Measurements from ENCODE around the gene XDH. TPM values are rescaled to one million over a fixed set of nuclear protein-coding genes. Genes with fewer than 3 reads are reported as not detected.

XDH gene
- total RNA-seq, 2 donors from 2014 or later, result not detected

DNA sequence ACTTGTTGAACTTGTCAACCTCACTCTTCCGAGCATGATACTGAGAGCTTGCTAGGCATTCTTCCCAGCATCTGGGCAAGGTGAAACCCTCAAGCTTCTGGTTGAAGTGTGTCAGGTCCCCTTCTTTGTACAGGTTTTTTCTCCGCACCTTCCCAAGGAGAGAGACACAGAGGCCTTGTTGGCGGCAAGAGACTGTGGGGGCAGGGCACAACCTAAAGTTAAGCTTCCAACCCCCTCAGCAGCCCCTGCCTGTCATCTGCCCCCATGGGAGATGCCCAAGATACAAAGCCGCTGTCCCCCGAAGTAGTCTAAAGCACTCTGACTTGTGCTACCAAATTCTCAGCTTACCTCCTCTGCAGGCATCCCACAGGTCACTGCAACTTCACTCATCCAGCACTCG lies 64.9 kb downstream of the XDH start:
- Histone ChIP-seq H3K27ac (no peak overlapping the region), H3K4me1 (no peaks in the 10 kb centered on the region), H3K9me3 (peaks cover 0 to 4% of the 10 kb centered on the region in 2 donors), H3K27me3 (no peaks in the 10 kb centered on the region), H3K36me3 (no peaks in the 10 kb centered on the region), H3K4me3 (no peak overlapping the region)
- peak; percentile 54 for DNase-seq (ENCODE audit: low spot score)
- TF ChIP-seq, protein P1, sequence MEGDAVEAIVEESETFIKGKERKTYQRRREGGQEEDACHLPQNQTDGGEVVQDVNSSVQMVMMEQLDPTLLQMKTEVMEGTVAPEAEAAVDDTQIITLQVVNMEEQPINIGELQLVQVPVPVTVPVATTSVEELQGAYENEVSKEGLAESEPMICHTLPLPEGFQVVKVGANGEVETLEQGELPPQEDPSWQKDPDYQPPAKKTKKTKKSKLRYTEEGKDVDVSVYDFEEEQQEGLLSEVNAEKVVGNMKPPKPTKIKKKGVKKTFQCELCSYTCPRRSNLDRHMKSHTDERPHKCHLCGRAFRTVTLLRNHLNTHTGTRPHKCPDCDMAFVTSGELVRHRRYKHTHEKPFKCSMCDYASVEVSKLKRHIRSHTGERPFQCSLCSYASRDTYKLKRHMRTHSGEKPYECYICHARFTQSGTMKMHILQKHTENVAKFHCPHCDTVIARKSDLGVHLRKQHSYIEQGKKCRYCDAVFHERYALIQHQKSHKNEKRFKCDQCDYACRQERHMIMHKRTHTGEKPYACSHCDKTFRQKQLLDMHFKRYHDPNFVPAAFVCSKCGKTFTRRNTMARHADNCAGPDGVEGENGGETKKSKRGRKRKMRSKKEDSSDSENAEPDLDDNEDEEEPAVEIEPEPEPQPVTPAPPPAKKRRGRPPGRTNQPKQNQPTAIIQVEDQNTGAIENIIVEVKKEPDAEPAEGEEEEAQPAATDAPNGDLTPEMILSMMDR (IDR thresholded peaks at IDR 0.05), result no peak

DNA sequence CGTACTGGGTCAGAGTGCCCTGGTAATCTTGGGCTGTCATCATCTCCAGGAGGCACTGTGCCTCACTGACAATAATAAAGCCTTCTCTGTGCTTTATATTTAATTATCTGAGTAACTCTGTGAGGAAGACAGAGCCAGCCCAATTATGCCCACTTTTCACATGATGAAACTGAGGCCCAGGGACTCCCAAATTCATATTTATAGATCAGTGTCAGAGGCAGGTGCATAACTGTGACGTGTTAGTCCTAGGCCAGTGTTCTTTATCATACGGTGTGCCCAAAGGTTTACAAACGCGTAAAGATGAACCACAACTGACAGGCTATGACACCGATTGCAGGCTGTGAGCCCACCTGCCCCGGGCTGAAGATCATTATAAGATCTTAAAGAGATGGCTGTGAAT lies 65.4 kb downstream of the XDH start:
- H3K27ac ChIP-seq, result no peak overlapping the region
- TF ChIP-seq, protein P1 (IDR thresholded peaks at IDR 0.05), result no peak
- no peaks in the 10 kb centered on the region for H3K36me3 ChIP-seq
- no peaks in the 10 kb centered on the region for H3K27me3 ChIP-seq
- DNase-seq (ENCODE audit: low spot score), result no peak
- H3K4me3 ChIP-seq, result no peak overlapping the region
- no peaks in the 10 kb centered on the region for H3K4me1 ChIP-seq
- H3K9me3 ChIP-seq, result peaks cover 0 to 4% of the 10 kb centered on the region in 2 donors

DNA sequence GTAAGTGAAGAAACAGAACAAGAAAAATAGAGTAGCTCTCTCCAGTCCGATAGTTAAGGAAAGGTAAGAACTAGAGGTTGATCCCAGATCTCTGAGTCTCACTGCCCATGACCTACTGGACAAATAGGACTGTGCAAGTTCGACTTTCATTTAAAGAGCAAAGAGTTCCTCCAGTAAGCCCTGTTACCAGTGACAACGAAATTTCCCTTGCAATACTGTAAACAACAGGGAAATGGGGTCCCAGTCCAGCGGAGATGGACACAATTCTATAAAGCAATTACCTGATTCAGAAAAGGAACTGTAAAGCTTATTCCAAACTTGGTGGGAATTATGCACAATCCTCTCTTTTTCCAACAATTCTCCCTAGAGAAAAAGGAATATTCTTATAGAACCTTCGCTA lies 65.9 kb downstream of the XDH start:
- no peaks in the 10 kb centered on the region for H3K4me1 ChIP-seq
- H3K27me3 ChIP-seq, result no peaks in the 10 kb centered on the region
- no peak overlapping the region for H3K27ac ChIP-seq
- no peaks in the 10 kb centered on the region for H3K36me3 ChIP-seq
- TF ChIP-seq, protein P1 (IDR thresholded peaks at IDR 0.05), result no peak
- no peak for DNase-seq (ENCODE audit: low spot score)
- peaks cover 0 to 4% of the 10 kb centered on the region in 2 donors for H3K9me3 ChIP-seq
- no peak overlapping the region for H3K4me3 ChIP-seq

DNA sequence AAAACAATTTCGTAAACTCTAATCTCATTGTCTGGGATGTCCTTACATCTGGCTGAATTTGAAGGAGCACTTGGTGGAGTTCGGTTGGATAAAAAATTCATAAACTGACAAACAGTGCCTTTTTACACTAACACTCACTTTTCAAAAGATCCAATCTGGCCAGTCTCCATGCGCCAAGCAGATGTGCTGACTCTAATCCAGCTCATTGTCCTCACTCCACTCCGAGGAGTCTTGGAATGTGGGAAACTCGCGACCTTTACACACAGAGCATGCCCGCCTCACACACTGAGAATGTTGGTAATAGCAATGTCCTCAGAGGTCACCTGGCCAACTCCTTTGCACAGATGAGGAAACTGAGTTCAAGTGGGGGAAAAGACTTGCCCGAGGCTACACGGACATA lies 66.8 kb downstream of the XDH start:
- TF ChIP-seq, protein P1 (IDR thresholded peaks at IDR 0.05), result no peak
- DNase-seq (ENCODE audit: low spot score), result no peak
- no peak overlapping the region for H3K27ac ChIP-seq

DNA sequence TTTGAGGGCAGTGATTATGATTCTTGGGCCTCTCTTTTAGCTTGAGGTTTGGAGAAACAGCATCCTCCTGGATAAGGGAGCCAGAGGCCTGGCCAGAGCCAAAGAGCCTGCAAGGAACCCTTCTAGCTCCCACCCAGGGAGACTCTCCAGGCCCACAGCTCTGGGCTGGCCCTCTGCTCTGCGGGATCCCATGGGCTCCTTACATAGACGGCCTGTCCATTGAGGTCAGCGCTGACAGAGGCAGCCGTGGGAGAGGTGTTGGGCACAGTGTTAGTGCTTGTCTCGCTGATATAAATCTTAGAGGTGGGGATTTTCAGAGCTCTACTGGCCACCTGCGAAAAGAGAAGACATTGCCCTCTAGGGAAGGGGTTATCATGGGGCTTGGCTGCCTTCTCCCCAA lies 67.2 kb downstream of the XDH start:
- Histone ChIP-seq H3K9me3 (peaks cover 0 to 4% of the 10 kb centered on the region in 2 donors), H3K36me3 (no peaks in the 10 kb centered on the region), H3K4me3 (no peak overlapping the region), H3K4me1 (no peaks in the 10 kb centered on the region), H3K27ac (no peak overlapping the region), H3K27me3 (no peaks in the 10 kb centered on the region)
- DNase-seq (ENCODE audit: low spot score), result no peak
- TF ChIP-seq, protein P1 (IDR thresholded peaks at IDR 0.05), result no peak

More for the DNA sequence above, 66.8 kb downstream of the XDH start:
- Histone ChIP-seq H3K9me3 (peaks cover 0 to 4% of the 10 kb centered on the region in 2 donors), H3K4me3 (no peak overlapping the region), H3K36me3 (no peaks in the 10 kb centered on the region), H3K4me1 (no peaks in the 10 kb centered on the region), H3K27me3 (no peaks in the 10 kb centered on the region)

DNA sequence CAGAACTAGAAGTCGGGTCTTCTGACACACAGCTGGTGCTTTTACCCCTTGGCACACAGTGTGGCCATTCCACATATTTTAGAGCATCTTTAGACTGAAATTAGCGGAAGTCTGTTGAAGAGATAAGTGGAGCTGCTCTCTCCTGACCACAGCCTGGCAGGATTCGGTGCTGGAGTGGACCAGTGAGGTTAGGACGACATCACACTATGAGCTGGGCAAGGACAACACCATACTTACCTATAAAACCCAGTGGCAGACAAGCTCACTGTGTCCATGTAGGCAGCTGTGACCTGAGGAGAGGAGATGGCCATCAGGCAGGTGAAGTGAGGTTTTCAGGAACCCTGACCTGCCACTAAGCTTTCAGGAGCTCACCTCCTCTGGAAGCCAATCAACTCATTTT lies 70.1 kb downstream of the XDH start:
- no peaks in the 10 kb centered on the region for H3K36me3 ChIP-seq
- DNase-seq (ENCODE audit: low spot score), result no peak
- H3K9me3 ChIP-seq, result no peaks in the 10 kb centered on the region
- H3K4me1 ChIP-seq, result no peaks in the 10 kb centered on the region
- no peaks in the 10 kb centered on the region for H3K27me3 ChIP-seq
- H3K4me3 ChIP-seq, result no peak overlapping the region
- TF ChIP-seq, protein P1 (IDR thresholded peaks at IDR 0.05), result no peak
- H3K27ac ChIP-seq, result no peak overlapping the region
